ENCODE data around the gene DOCK10.

DOCK10 gene

DNA sequence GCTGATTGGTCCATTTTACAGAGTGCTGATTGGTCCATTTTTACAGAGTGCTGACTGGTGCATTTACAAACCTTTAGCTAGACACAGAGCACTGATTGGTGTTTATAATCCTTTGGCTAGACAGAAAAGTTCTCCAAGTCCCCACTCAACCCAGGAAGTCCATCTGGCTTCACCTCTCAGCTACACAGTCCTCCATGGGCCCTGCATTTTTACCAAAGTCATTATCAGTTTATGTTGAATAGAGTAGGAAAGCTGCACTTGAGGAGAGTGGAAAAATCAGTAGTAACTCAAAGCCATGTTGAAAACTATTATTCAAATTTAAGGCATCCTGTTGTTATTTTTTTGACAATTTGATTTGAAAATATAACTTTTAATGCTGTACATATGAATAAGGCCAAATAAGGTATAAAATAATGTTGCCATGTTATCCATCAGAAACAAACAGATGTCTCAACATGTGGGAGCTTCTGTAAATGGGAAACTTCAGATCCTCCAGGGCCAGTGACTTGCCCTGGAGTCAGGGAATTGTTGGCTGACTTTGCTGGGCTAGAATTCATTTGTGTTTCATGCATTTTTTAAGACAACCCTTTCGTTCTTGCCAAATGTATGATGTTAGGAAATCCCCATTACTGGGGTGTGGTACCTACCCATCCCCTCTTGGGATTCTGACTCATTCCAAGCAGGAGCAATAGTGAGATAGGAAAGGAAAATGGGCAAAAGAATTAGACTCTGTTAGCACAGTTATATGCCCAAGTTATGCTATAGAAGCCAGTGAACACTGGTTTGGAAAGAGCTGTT, 288.3 kb downstream of the DOCK10 start:
- no peak for DNase-seq

DNA sequence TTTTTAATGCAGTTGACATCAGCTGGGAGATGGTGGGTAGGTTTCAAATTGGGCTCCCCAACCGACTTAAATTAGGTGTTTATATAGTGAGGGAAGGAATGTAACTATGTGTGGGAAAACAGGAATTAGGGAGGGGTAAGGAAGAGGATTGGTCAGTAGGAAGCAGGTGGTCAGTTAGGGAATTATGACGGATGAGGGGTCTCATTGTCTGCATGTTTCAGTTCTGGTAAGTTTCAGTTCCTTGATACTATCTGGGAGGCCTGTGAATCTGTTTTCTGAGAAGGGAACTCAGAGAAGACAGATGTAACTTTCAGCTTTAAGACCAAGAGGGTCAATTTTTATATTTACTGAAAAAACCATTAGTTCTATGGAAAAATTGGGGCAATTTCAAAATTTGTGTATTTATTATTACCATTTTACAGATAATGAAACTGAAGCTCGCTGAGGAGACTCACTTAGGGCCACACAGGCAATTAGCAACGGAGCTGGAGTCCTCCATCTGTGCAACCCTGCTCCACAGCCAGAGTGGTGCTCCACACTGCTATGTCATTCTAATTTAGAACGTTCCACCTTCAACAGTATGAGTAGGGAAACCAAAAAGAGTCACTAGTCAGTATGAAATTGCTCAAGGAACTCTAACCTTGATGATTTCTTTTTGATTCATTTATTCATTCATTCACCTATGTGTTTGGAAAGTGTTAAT, 290.1 kb downstream of the DOCK10 start:
- DNase-seq = no peak

DNA sequence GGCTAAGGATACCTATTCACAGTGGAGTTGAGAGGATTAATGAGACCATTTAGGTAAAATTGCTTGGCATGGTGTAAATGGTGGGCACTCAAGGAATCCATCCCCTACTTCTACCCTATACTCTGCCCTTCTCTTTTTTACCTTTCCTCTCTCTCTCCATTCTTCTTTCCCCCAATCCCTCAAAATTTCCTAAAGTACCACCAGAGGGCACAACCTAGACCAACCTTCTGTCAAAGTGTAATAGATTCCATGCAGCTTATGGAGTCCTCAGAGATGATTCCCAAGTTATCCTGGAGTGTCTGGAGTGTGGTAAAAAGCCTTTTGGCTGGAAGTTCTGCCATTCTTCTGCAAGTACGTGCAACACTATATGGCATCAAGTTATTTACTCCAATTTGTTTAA, 293.1 kb downstream of the DOCK10 start:
- no peak for DNase-seq

DNA sequence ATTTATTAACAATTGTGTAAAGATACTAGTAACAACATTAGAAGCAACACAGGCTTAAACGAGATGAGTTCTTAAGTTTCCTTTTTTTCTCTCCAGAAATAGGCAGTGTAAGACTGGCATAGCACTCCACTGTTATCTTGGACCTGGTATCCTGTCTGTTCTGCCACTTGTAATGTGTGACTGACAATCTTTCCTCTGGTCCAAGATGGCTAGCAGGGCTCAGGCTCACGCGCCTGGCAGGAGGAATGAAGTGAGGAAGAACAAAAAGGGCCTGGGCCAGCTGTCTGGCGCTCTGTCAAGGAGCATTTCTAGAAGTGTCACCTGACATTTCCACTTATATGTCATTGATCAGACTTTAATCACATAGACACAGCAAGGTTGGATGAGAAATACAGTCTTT, 294.5 kb downstream of the DOCK10 start:
- no peak for DNase-seq

DNA sequence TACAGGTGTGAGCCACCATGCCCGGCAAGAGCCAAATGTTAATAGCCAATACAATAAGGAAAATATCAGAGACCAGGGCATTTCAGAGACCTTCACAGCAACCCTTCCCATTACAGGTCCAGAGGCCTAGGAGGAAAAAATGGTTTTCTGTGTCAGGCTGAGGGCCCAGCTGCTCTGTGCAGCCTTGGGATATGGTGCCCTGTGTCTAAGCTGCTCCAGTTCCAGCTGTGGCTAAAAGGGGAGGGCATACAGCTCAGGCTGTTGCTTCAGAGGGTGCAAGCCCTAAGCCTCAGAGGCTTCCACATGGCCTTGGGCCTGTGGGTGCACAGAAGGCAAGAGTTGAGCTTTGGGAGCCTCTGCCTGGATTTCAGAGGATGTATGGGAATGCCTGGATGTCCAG, 306.0 kb downstream of the DOCK10 start:
- no peak for DNase-seq

DNA sequence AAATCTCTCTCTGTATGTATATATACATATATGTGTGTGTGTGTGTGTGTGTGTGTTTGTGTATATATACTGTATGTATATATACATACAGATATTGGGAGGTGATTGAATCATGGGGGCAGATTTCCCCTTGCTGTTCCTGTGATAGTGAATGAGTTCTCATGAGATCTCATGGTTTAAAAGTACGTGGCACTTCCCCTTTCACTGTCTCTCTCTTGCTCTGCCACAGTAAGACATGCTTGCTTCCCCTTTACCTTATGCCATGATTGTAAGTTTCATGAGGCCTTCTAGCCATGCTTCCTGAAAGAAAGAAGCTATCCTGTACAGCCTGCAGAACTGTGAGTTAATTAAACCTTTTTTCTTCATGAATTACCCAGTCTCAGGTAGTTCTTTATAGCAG, 307.3 kb downstream of the DOCK10 start:
- DNase-seq = no peak

DNA sequence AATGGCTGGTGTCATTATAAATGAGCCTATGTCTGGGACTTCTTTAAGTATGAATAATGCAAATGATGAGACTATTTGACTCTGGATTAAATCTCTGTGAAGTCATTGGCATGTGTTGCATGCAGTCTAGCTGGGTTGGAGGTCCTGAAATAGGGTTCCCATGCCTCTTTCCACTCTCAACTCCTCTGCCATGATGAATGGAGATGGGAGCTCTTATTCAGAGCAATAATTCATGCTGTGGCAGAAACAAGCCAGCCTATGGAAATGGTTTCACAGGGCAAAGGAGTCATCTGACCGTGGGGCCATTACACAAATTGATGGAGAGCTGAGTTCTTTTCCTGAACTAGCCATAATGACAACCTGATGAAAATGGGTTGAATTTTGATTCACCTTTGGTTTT, 310.6 kb downstream of the DOCK10 start:
- no peak for DNase-seq

DNA sequence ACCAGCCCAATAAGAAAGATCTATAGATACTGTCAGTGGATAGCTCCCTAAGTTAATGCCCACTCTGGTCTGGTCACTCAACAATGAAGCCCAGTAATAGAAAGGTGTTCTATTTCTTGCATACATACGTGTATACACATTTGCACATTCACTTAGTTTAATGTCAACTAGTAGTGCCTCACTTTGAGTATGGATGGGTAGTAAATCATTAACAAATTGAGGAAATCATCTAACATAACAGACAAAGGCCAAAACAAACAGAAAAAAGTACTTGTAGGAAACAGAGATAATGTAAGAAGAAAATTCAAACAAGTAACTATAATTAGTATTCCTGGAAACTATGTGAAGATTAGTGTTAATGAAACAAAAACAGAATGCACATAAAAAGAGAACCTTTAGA, 312.8 kb downstream of the DOCK10 start:
- DNase-seq = no peak

DNA sequence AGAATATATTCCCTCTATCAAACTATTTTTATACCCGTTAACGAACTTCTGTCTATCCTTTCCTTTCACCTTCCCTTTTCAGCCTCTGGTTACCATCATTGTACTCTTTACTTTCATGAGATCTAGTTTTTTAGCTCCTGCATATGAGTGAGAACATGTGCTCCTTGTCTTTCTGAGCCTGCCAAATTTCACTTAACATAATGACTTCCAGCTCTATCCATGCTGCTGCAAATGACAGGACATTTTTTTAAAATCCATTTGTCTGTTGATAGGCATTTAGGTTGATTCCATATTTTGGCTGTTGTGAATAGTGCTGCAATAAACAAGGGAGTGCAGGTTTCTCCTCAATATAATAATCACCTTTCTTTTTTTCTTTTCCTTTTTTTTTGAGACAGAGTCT, 317.9 kb downstream of the DOCK10 start:
- no peak for DNase-seq

DNA sequence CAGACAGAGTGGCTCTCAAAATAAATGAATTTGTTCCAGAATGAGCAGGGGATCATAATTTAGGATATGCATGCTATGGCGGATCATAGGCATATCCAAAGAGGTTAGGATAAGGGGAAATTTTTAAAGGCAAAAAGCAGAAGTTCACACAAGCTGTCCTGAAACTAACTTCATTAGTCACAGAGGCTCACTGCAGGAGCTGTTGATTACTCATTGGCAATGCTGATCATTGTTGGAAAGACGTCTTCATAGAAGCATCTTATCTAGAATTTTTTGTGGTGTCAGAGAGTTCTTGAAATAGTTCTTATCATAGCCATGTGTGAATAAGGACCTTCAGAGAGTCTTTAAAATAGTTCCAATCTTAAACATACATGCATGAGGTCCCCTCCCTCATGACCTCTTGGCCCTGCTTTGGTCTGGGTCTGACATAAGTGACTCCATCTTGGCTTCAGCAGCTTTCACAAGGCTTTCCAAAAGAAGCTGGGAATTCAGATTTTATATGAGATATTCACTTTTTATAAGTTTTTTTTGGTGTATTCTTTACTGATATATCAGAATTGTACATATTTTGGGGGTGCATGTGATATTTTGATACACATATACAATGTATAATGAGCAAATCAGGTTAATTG, 318.6 kb downstream of the DOCK10 start:
- no peak for DNase-seq

DNA sequence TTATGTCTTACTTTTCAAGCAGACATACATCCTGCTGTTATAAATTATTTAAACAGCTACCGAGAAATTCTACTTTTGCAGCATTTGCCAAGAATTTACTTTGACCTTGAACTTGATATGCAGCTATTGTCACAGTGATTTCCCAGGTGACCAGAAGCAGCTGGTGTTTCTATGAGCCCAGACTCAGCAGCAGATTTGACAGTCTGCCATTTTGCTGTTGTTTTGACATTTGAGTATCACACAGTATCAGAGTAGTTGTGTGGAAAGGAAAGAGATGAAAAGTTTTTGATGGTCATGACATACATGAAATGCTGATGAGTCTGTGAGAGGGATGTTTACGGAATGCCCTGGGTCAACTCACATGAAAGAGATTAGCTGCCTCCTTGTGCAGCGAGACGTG, 319.5 kb downstream of the DOCK10 start:
- no peak for DNase-seq

DNA sequence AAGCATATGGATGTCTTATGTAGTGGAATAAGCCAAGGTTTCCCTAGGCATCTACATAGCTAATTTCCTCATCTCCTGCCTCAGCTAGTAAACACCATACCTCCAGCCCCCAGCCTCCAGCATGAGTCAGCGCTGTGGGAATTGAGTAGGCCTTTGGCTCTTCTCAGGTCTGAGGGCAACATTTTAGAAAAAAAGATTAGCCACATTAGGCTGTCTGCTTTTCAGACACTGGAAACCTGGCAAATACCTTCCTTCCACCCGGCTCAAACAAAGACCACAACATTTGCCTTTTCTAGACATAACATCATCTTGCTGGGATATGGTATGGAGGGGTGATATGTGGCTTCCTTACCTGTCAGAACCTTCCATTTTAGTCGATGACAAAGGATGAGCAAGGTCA, 320.0 kb downstream of the DOCK10 start:
- no peak for DNase-seq

DNA sequence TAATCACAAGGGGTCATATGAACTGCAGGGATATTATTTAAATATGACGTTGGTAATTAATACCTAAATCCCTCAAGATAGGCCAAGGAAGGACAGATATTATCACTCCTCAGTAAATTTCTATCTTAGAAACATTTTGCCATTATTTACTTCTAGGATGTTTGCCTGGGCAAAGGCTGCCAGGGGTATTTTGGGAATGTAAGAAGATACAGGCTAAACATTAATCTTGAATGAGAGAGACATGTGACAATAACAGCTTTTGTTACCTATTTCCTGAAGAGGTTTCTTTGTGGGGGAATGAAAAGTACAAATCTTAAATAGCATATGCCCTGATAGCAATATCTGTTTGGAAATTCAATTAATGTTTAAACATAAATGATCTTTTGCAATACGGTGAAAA, 325.3 kb downstream of the DOCK10 start:
- no peak for DNase-seq

DNA sequence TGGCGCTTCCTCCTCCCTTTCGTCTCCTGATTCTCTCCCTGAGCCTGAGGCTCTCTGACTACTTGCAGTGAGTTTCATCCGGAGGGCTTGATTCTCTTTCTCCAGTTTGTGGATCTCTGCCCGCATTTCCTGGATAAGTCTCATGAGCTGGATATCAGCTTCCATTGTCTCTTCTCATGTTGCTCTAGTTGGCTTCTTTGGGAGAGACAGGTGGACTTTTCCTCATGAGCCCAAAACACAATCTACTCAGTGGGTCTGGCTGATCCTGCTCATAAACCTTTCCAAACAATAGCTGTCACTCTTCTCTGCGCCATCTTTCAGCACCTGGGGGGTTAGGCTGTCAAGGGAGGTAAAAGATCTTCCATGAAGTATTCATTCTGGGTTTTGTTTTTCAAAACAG, 326.1 kb downstream of the DOCK10 start, which contains the start of gene CCDC195:
TSS of gene CCDC195 (minus strand) at position 165 of the 400 bp plus-strand sequence. CDS start at position 165, 0 bp downstream.
- DNase-seq = no peak
